Activated CD4-positive, alpha-beta T cell treated with anti-CD3 and anti-CD28 coated beads for 4 hours (primary cell): Measurements from ENCODE around the gene VIPAS39.

Experiments used
- DNase-seq, 2 donors: peaks; one replicate each; pipeline ENCODE4 v3.0.0-alpha.2; 2020

The VIPAS39 gene

GRCh38 chr14:77457522-77458248 is at the start of gene VIPAS39, which contains the start of gene AHSA1:
Gene VIPAS39 (minus strand): TSS chr14:77457601. CDS start chr14:77454102, 3,499 bp downstream.
Gene AHSA1 (plus strand): TSS chr14:77458093. CDS start chr14:77458190, 97 bp downstream.
- peak; percentile 90 to 93 for DNase-seq

- no peak for DNase-seq
Observed at GRCh38 chr14:77505031-77505430, 47.6 kb upstream of the VIPAS39 start.

GRCh38 chr14:77503138-77503537 is 45.7 kb upstream of the VIPAS39 start:
- no peak for DNase-seq

GRCh38 chr14:77502109-77502782 is 44.8 kb upstream of the VIPAS39 start:
- DNase-seq: no peak

GRCh38 chr14:77498984-77499527 is 41.7 kb upstream of the VIPAS39 start:
- DNase-seq: no peak

GRCh38 chr14:77498120-77498979 is 40.9 kb upstream of the VIPAS39 start, which contains the start of gene ISM2:
Gene ISM2 (minus strand): TSS chr14:77498816. CDS start chr14:77498793, 23 bp downstream.
- DNase-seq: peak; percentile 16 to 26

GRCh38 chr14:77495334-77495733 is 37.9 kb upstream of the VIPAS39 start:
- DNase-seq: no peak

- no peak for DNase-seq
Observed at GRCh38 chr14:77491056-77491455, 33.7 kb upstream of the VIPAS39 start.

- DNase-seq: no peak
Observed at GRCh38 chr14:77490347-77490986, 33.1 kb upstream of the VIPAS39 start.

GRCh38 chr14:77489041-77489440 is 31.6 kb upstream of the VIPAS39 start:
- DNase-seq: no peak

- no peak for DNase-seq
Observed at GRCh38 chr14:77488558-77488957, 31.2 kb upstream of the VIPAS39 start.

- DNase-seq: no peak
Observed at GRCh38 chr14:77485901-77486678, 28.7 kb upstream of the VIPAS39 start.

- DNase-seq: no peak
Observed at GRCh38 chr14:77485256-77485655, 27.9 kb upstream of the VIPAS39 start.

- DNase-seq: no peak
Observed at GRCh38 chr14:77482422-77482821, 25.0 kb upstream of the VIPAS39 start.

- no peak for DNase-seq
Observed at GRCh38 chr14:77478796-77479195, 21.4 kb upstream of the VIPAS39 start.

- no peak for DNase-seq
Observed at GRCh38 chr14:77478029-77478428, 20.6 kb upstream of the VIPAS39 start.

GRCh38 chr14:77475432-77476115 is 18.2 kb upstream of the VIPAS39 start:
- no peak for DNase-seq

GRCh38 chr14:77474479-77475177 is 17.2 kb upstream of the VIPAS39 start:
- DNase-seq: no peak

GRCh38 chr14:77473921-77474320 is 16.5 kb upstream of the VIPAS39 start:
- DNase-seq: no peak

GRCh38 chr14:77470224-77470870 is 12.9 kb upstream of the VIPAS39 start:
- DNase-seq: no peak
